ENCODE data around the gene GAREM1. TPM values are rescaled to one million over a fixed set of nuclear protein-coding genes. Genes with fewer than 3 reads are reported as not detected.

The GAREM1 gene
- total RNA-seq, 1 experiment from 2014 or later = 4.7 TPM

GRCh38 chr18:32318581-32318980 lies 152.1 kb downstream of the GAREM1 start:
- BruUV-seq (replicated peaks) = no TSS peak
- H3K36me3 ChIP-seq (ENCODE audit: control insufficient read depth, insufficient read depth, low read length) = no peaks in the 10 kb centered on the region
- H3K27me3 ChIP-seq (ENCODE audit: control insufficient read depth, insufficient read depth, low read length) = no peaks in the 10 kb centered on the region
- TF ChIP-seq CTCF (IDR thresholded peaks at IDR 0.05) (no peak), REST (IDR thresholded peaks at IDR 0.05; ENCODE audit: insufficient read depth in 1 of 2, low read depth in 2 of 2, low read length in 1 of 2) (no peak), TCF7L2 (IDR thresholded peaks at IDR 0.05; ENCODE audit: low read depth, low read length) (no peak), POLR2AphosphoS5 (IDR thresholded peaks at IDR 0.05; ENCODE audit: low read depth, low read length) (no peak), SIN3A (IDR thresholded peaks at IDR 0.05; ENCODE audit: borderline replicate concordance, insufficient read depth, low read depth, low read length) (no peak)
- in situ Hi-C loops (cut with HindIII; ENCODE audit: low pct_unique_long_range_greater_than_20kb, low sequenced_read_pairs) = no loop called here
- no peaks in the 10 kb centered on the region for H3K4me1 ChIP-seq (ENCODE audit: control insufficient read depth, insufficient read depth, low read length)
- H3K9me3 ChIP-seq (ENCODE audit: control insufficient read depth, insufficient read depth, low read depth, low read length) = no peaks in the 10 kb centered on the region
- CTCF ChIA-PET = no interaction called here
- H3K27ac ChIP-seq (ENCODE audit: low read length) = no peak overlapping the region
- no peak overlapping the region for H3K4me3 ChIP-seq (ENCODE audit: low read depth in 2 of 2, low read length in 2 of 2)
- ATAC-seq (no peak), DNase-seq (ENCODE audit: low read depth, low spot score) (no peak)
- intact Hi-C loops (cut with micrococcal nuclease; ENCODE audit: unreplicated experiment) = no loop called here
- POLR2A ChIA-PET = no interaction called here

GRCh38 chr18:32317651-32318050 lies 153.0 kb downstream of the GAREM1 start:
- POLR2A ChIA-PET = no interaction called here
- no peaks in the 10 kb centered on the region for H3K36me3 ChIP-seq (ENCODE audit: control insufficient read depth, insufficient read depth, low read length)
- no peak for ATAC-seq
- H3K4me3 ChIP-seq (ENCODE audit: low read depth in 2 of 2, low read length in 2 of 2) = no peak overlapping the region
- DNase-seq (ENCODE audit: low read depth, low spot score) = no peak
- no peaks in the 10 kb centered on the region for H3K27me3 ChIP-seq (ENCODE audit: control insufficient read depth, insufficient read depth, low read length)
- no peak overlapping the region for H3K27ac ChIP-seq (ENCODE audit: low read length)
- in situ Hi-C loops (cut with HindIII; ENCODE audit: low pct_unique_long_range_greater_than_20kb, low sequenced_read_pairs) = no loop called here
- intact Hi-C loops (cut with micrococcal nuclease; ENCODE audit: unreplicated experiment) = no loop called here
- TF ChIP-seq POLR2AphosphoS5 (IDR thresholded peaks at IDR 0.05; ENCODE audit: low read depth, low read length) (no peak), CTCF (IDR thresholded peaks at IDR 0.05) (no peak), TCF7L2 (IDR thresholded peaks at IDR 0.05; ENCODE audit: low read depth, low read length) (no peak), REST (IDR thresholded peaks at IDR 0.05; ENCODE audit: insufficient read depth in 1 of 2, low read depth in 2 of 2, low read length in 1 of 2) (no peak), SIN3A (IDR thresholded peaks at IDR 0.05; ENCODE audit: borderline replicate concordance, insufficient read depth, low read depth, low read length) (no peak)
- BruUV-seq (replicated peaks) = no TSS peak
- no peaks in the 10 kb centered on the region for H3K9me3 ChIP-seq (ENCODE audit: control insufficient read depth, insufficient read depth, low read depth, low read length)
- CTCF ChIA-PET = no interaction called here
- no peaks in the 10 kb centered on the region for H3K4me1 ChIP-seq (ENCODE audit: control insufficient read depth, insufficient read depth, low read length)

Measured in Panc1 (cell line).